ENCODE measurements around the gene DNAH7. TPM values are rescaled to one million over a fixed set of nuclear protein-coding genes. Genes with fewer than 3 reads are reported as not detected.

Gene DNAH7
- total and polyA plus RNA-seq, 8 donors, result 0.15 to 48.1 (median 0.98) TPM

DNA sequence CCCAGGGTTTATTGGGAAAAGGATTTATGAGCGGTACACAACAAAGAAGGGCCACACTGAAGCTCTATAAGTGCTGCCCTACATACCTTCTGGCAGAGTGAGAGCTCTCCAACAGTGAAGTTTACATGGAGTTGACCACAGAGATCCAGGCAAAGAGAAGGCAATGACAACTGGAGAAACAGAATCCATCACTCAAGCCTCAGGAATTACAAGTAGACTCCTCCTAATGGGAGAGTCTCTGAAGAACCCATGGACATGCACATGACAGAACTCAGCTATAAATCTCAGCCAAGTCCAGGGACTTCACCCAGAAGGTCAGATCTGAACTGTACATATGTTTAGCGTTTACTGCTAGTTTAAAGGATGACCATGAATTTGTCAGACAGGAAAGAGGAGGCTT lies 164.7 kb downstream of the DNAH7 start:
- no peaks in the 10 kb centered on the region for H3K36me3 ChIP-seq
- no peaks in the 10 kb centered on the region for H3K27me3 ChIP-seq
- no peaks in the 10 kb centered on the region for H3K4me1 ChIP-seq
- intact Hi-C loops (cut with DNase I; ENCODE audit: low total_unique reads), result no loop called here
- TF ChIP-seq EP300 (IDR thresholded peaks at IDR 0.05) (no peak), POLR2A (IDR thresholded peaks at IDR 0.05) (no peak), POLR2AphosphoS5 (IDR thresholded peaks at IDR 0.05) (no peak)
- TF ChIP-seq, protein P1, sequence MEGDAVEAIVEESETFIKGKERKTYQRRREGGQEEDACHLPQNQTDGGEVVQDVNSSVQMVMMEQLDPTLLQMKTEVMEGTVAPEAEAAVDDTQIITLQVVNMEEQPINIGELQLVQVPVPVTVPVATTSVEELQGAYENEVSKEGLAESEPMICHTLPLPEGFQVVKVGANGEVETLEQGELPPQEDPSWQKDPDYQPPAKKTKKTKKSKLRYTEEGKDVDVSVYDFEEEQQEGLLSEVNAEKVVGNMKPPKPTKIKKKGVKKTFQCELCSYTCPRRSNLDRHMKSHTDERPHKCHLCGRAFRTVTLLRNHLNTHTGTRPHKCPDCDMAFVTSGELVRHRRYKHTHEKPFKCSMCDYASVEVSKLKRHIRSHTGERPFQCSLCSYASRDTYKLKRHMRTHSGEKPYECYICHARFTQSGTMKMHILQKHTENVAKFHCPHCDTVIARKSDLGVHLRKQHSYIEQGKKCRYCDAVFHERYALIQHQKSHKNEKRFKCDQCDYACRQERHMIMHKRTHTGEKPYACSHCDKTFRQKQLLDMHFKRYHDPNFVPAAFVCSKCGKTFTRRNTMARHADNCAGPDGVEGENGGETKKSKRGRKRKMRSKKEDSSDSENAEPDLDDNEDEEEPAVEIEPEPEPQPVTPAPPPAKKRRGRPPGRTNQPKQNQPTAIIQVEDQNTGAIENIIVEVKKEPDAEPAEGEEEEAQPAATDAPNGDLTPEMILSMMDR (IDR thresholded peaks at IDR 0.05), result no peak
- no peak overlapping the region for H3K4me3 ChIP-seq
- DNase-seq, result no peak
- H3K27ac ChIP-seq, result no peak overlapping the region
- 70 to 90% (median 85%) methylated on average over 2 of the region's 2 CpGs for WGBS, 5 donors
- H3K9me3 ChIP-seq, result no peaks in the 10 kb centered on the region

- TF ChIP-seq, protein P1 (IDR thresholded peaks at IDR 0.05), result no peak
- TF ChIP-seq POLR2AphosphoS5 (IDR thresholded peaks at IDR 0.05) (no peak), EP300 (IDR thresholded peaks at IDR 0.05) (no peak), POLR2A (IDR thresholded peaks at IDR 0.05) (no peak)
- 71 to 85% (median 77%) methylated on average over 1 of the region's 1 CpG for WGBS, 5 donors
- intact Hi-C loops (cut with DNase I; ENCODE audit: low total_unique reads), result no loop called here
- Histone ChIP-seq H3K36me3 (no peaks in the 10 kb centered on the region), H3K27ac (no peak overlapping the region), H3K4me1 (no peaks in the 10 kb centered on the region), H3K9me3 (no peaks in the 10 kb centered on the region), H3K4me3 (no peak overlapping the region), H3K27me3 (no peaks in the 10 kb centered on the region)
- no peak for DNase-seq
Measured at GRCh38 chr2:195902857-195903256, 165.8 kb downstream of the DNAH7 start.

DNA sequence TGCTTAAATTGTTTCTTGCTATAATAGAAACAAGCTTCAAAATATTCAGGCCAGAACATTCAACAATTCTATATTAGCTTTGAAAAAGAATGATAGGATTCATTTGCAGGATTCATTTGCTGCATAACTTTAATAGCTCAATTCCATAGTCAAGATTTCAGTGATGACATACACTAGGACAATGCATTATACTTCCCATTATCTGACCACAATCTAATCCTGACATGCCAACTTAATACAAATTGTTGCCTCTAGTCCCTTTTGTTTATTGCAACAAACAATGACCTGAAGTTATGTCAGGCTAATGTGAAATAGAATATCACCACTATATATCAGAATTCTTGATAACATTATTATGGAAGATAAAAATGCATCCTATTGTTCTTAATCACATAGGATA lies 169.4 kb downstream of the DNAH7 start:
- H3K9me3 ChIP-seq, result no peaks in the 10 kb centered on the region
- no peaks in the 10 kb centered on the region for H3K36me3 ChIP-seq
- TF ChIP-seq, protein P1 (IDR thresholded peaks at IDR 0.05), result no peak
- TF ChIP-seq POLR2AphosphoS5 (IDR thresholded peaks at IDR 0.05), result no peak
- no peak for TF ChIP-seq EP300 (IDR thresholded peaks at IDR 0.05)
- TF ChIP-seq POLR2A (IDR thresholded peaks at IDR 0.05), result no peak
- H3K4me1 ChIP-seq, result no peaks in the 10 kb centered on the region
- H3K27ac ChIP-seq, result no peak overlapping the region
- no peak for DNase-seq
- no peaks in the 10 kb centered on the region for H3K27me3 ChIP-seq
- no peak overlapping the region for H3K4me3 ChIP-seq
- intact Hi-C loops (cut with DNase I; ENCODE audit: low total_unique reads), result no loop called here

DNA sequence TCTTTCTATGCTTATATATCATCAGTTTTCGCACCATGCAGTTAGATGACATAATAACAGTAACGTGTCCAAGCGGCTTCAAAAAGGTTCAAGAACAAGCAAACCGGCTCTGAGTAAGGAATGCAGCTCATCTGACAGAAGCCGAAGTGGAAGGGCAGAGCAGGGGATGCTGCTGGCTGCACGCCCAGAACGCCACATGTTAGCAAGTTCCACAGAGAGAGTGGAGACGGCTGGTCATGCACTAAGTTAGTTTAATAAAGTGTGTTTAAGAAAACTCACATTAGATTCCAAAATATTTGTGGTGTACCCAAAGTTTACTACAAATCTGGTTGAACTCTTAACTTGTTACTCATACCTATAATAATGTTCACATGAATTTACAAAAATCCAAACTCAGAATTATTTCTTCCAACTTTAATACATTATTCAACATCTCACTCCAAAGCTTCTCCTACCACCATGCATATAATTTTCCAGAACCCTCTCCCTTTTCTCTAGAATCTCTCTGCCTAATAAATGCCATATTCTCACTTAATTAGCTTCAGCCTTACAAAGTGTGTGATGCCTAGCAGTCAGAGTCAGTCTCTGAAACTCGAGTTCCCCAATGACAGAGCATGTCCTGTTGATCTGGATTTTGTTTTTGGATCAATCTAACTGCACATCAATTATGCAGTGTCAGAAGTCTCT lies 170.0 kb downstream of the DNAH7 start:
- Histone ChIP-seq H3K36me3 (no peaks in the 10 kb centered on the region), H3K27ac (no peak overlapping the region), H3K9me3 (no peaks in the 10 kb centered on the region), H3K4me1 (no peaks in the 10 kb centered on the region), H3K27me3 (no peaks in the 10 kb centered on the region), H3K4me3 (no peak overlapping the region)
- WGBS, 5 donors, result 27 to 44% (median 40%) methylated on average over 9 of the region's 9 CpGs
- intact Hi-C loops (cut with DNase I; ENCODE audit: low total_unique reads), result no loop called here
- peak; percentile 33 to 93 for DNase-seq
- TF ChIP-seq EP300 (IDR thresholded peaks at IDR 0.05), result no peak
- TF ChIP-seq POLR2AphosphoS5 (IDR thresholded peaks at IDR 0.05), result no peak
- TF ChIP-seq, protein P1 (IDR thresholded peaks at IDR 0.05), result no peak
- TF ChIP-seq POLR2A (IDR thresholded peaks at IDR 0.05), result no peak
